Forelimb muscle (tissue), 1 donor: ENCODE data around the gene TMC8. TPM values are rescaled to one million over a fixed set of nuclear protein-coding genes. Genes with fewer than 3 reads are reported as not detected.
"Not testable (repeated sequence)": the region's sequence is repeated elsewhere in the genome, so short reads cannot be mapped to it uniquely, and the experiment has no call there.

Experiments used
- DNase-seq: peaks from one replicate; pipeline ENCODE4 v3.0.0-alpha.2; 2013; ENCODE audit warnings: low read depth
- polyA plus RNA-seq: library from polyadenylated mRNA; unstranded; fragments of 120-200 nt; gene quantifications from one replicate; pipeline ENCODE4 v1.2.1, GENCODE V29; 2013; ENCODE audit not compliant: insufficient read length

TMC8 gene, protein sequence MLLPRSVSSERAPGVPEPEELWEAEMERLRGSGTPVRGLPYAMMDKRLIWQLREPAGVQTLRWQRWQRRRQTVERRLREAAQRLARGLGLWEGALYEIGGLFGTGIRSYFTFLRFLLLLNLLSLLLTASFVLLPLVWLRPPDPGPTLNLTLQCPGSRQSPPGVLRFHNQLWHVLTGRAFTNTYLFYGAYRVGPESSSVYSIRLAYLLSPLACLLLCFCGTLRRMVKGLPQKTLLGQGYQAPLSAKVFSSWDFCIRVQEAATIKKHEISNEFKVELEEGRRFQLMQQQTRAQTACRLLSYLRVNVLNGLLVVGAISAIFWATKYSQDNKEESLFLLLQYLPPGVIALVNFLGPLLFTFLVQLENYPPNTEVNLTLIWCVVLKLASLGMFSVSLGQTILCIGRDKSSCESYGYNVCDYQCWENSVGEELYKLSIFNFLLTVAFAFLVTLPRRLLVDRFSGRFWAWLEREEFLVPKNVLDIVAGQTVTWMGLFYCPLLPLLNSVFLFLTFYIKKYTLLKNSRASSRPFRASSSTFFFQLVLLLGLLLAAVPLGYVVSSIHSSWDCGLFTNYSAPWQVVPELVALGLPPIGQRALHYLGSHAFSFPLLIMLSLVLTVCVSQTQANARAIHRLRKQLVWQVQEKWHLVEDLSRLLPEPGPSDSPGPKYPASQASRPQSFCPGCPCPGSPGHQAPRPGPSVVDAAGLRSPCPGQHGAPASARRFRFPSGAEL
- polyA plus RNA-seq = 3.3 TPM

- DNase-seq = no peak
These were observed at the start of gene TMC8 for GRCh38 chr17:78130437-78131101. TSS of gene TMC8 (plus strand) at chr17:78130771. CDS start at chr17:78131589, 818 bp downstream.

DNA sequence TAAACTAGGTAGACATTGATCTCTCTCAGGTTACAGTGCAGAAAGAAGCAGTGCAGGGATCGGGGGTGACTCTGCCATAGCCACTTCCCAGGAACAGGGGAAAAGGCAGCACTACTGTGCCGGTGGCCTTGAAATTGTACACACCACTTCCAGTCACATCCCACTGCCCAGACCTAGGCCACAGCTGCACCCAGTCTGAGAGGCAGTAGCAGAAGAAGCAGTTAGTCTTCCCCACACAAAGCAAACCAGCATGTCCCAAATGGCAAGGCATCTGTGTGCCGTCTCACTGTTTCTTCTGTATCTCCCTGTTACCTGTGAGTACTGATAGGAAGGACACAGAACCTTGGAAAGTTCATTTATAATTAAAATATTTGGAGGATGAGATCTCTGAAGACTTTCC, 49.0 kb upstream of the TMC8 start:
- DNase-seq = no peak

DNA sequence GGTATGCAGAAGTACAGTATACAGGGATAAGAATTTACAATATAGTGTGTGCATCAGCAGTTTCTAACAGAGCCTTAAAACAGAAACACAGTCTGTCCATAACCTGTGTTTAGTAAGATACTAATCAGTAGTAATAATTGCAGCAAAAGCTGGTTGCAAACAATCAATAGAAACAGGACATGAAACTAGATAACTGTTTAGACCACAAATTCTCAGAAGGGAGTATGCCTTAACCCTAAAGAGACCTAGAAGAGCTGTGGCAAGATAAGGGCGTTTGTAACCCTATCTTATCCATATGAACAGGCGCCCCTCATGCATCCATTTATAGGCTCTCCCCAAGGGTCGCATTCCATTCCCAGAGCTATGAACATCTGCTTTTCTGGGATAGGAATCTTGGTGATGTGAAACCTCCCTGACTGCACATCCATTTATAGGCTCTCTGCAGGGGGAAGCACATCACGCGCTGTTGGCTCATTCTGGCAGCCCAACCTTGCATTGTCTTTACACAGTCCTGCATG, 48.2 kb upstream of the TMC8 start:
- DNase-seq = not testable (repeated sequence)

DNA sequence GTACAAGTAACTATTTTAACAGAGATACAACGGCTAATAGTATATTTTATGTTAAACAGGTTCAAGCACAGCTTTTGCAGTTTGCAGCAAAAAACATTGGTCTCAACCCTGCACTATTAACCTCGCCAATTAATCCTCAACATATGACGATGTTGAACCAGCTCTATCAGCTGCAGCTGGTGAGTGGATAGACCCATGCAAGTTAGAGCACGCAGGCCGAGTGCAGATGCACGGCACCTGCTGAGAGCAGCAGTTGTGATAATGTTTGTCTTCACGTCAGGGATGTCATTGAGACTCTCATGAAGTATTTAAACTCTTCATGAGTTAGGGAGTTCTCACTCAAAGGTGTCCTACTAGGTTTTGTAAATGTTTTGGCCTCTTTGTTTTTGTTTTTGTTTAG, 47.6 kb upstream of the TMC8 start:
- DNase-seq = no peak

- DNase-seq = no peak
These were observed 43.8 kb upstream of the TMC8 start for GRCh38 chr17:78086740-78087139.

- DNase-seq = no peak
These were observed 42.0 kb upstream of the TMC8 start for GRCh38 chr17:78088529-78088928.

GRCh38 chr17:78089576-78090281, 40.8 kb upstream of the TMC8 start:
- no peak for DNase-seq

GRCh38 chr17:78092794-78093324, 37.7 kb upstream of the TMC8 start:
- no peak for DNase-seq

DNA sequence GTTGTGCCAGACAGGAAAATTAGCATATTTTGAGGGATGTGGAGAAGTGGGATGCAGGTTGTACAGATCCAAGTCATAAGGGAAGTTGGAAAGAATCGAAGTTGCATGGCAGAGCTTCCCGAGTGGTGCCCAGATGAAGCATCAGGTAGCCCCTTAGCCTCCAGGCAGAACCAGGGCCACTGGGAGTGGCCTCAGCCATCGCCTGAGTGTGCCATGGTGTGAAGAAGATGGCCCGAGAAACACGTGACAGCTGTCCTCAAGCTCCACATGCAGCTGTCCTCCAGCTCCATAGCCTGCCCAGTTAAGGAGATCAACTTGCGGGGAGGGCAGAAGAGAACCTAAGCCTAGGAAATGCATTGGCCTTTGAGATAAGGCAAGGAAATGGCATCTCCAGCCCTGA, 35.5 kb upstream of the TMC8 start:
- DNase-seq = no peak

DNA sequence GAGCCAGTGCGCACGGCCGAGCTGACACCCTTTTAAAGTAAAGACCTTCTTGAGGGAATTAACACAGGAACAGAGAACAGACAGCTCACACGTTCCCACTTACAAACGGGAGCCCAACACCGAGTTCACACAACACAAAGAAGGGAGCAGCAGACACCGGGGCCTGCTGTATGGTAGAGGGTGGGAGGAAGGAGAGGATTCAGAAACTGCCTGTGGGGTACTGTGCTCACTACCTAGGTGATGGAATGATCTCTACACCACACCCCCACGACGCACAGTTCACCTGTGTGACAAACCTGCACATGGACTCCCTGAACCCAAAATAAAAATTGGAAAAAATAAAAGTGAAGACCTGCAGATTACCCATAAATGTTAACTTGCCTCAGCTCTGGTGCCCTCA, 34.5 kb upstream of the TMC8 start:
- DNase-seq = no peak

DNA sequence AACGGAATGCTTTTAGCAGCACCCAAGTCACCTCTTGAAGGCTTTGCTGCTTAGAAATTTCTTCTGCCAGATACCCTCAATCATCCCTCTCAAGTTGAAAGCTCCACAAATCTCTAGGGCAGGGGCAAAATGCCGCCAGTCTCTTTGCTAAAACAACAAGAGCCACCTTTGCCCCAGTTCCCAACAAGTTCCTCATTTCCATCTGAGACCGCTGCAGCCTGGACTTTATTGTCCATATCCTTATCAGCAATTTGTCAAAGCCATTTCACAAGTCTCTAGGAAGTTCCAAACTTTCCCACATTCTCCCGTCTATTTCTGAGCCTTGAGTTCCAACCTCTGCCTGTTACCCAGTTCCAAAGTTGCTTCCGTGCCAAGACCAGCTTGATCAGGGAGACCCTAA, 29.5 kb upstream of the TMC8 start:
- DNase-seq = no peak

DNA sequence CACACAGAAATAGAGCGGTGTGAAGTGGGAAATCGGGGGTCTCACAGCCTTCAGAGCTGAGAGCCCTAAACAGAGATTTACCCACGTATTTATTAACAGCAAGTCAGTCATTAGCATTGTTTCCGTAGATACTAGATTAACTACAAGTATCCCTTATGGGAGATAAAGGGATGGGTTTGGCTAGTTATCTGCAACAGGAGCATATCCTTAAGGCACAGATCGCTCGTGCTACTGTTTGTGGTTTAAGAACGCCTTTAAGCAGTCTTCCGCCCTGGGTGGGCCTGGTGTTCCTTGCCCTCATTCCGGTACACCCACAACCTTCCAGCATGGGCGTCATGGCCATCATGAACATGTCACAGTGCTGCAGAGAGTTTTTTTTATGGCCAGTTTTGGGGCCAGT, 29.0 kb upstream of the TMC8 start:
- DNase-seq = no peak

- DNase-seq = no peak
These were observed 27.3 kb upstream of the TMC8 start for GRCh38 chr17:78103311-78103710.

DNA sequence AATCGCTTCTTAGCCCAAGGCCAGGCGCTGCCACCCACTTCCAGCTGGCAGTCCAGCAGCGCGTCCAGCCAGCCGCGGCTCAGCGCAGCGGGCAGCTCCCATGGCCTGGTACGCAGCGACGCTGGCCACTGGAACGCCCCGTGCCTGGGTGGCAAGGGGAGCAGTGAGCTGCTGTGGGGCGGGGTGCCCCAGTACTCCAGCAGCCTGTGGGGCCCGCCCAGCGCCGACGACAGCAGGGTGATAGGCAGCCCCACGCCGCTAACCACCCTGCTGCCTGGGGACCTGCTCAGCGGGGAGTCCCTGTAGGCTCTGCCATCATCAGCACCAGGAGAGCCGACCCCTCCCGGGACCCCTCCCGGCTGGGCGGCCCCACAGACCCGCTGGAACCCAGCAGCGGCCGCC, 26.0 kb upstream of the TMC8 start:
- DNase-seq = no peak

DNA sequence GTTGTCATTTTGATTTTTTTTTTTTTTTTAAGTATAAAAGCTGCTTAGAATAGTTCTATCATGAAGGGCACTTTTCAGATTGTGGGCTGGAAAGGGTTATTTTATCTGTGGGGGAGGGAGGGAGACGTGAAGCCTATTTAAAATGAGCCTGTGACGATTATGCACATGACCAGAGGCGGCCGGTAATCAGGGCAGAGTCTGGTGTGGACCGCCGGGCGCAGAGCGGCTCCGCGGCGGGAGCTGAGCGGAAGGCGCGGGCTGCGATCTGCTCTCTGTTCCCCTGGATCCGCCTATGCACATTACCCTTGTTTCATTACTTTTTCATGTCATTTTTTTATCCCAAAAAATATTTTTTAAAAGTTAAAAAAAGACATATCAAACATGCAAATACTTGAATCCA, 25.5 kb upstream of the TMC8 start:
- DNase-seq = no peak

DNA sequence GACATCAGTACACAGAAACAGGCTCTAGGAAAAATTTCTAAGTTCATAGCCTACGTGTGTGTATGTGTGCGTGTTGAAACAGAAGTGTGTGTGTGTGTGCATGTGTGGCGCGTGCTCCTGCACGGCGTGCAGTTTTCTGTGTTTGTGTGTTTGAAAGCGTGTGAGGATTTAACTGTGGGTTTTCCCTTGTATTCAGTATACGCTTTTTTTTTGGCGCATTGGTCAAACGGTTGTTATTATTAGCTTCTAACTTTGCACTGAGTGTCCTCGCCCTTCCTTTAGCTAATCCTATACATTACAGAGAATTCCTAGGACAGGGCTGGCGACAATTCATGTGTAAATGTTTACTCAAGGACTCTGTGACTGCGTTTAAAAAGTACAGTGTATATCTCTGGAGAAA, 25.0 kb upstream of the TMC8 start:
- no peak for DNase-seq

DNA sequence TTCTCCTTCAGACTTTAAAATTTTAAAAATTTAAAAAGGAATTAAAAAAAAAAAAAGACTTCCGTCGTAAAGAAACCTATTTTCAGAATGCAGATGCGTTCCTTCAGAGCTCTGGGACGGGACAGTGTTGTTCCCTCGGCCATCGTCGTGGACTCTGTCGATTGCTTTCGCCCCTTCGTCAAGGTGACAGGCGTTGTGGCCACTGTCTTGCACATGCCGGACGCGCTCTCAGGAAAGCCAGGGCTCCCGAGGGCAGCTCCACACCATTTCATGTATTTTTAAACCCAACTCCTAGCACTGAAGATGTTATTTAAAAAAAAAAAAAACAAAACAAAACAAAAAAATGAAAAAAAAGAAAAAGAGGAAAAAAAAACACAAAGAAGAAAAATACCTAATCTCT, 24.4 kb upstream of the TMC8 start:
- DNase-seq = no peak

DNA sequence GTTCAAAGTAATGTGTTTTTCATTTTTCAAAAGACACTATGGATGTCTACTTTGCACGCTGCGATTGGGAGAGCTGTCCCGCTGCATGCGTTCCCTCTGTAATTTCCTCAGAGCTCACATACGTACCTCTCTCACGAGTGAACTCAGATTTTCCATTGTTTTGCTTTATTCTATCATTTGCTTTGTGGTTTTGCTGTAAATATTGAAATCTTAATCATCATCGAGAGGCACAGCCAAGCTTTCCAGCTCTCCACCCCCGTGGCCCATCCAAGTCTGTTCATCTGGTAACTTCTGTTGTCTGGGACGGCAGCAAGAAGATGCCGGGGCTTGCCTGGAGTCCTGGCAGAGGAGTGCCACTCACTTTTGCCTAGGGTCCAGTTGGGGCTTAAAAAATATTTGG, 23.1 kb upstream of the TMC8 start:
- DNase-seq = no peak

GRCh38 chr17:78107976-78108725, 22.4 kb upstream of the TMC8 start:
- no peak for DNase-seq

GRCh38 chr17:78108726-78109488, 21.7 kb upstream of the TMC8 start:
- no peak for DNase-seq
